Activated naive CD4-positive, alpha-beta T cell treated with anti-CD3 and anti-CD28 coated beads, Interleukin-2, amount 10 ng/mL, durations not matched to agents 7 days and 5 days (primary cell): ENCODE measurements around the gene KIAA0513.

Source experiments
- CTCF ChIA-PET: fragments of 350-600 bp; sonication (Branson Sonifier 250); formaldehyde crosslinking; loops from one replicate; lab custom pipeline; 2021; ENCODE audit warnings: antibody characterized with exemption; lab: Charles Lee
- DNase-seq: peaks from one replicate; pipeline ENCODE4 v3.0.0-alpha.2; 2020
- H3K27ac Mint-ChIP-seq: one replicate; pipeline ENCODE4 v1.8.0; 2021; ENCODE audit warnings: mild to moderate bottlenecking, moderate library complexity, mixed read lengths
- H3K27me3 Mint-ChIP-seq: one replicate; pipeline ENCODE4 v1.8.0; 2021; ENCODE audit warnings: mild to moderate bottlenecking, mixed read lengths
- H3K36me3 Mint-ChIP-seq: one replicate; pipeline ENCODE4 v1.8.0; 2021; ENCODE audit warnings: mixed read lengths
- H3K4me1 Mint-ChIP-seq: one replicate; pipeline ENCODE4 v1.8.0; 2021; ENCODE audit warnings: mixed read lengths
- H3K4me3 Mint-ChIP-seq: one replicate; pipeline ENCODE4 v1.8.0; 2021; ENCODE audit warnings: mild to moderate bottlenecking, moderate library complexity, mixed read lengths
- H3K9me3 Mint-ChIP-seq: one replicate; pipeline ENCODE4 v1.8.0; 2021; ENCODE audit warnings: mixed read lengths

The KIAA0513 gene

GRCh38 chr16:85010931-85011845 lies 16.4 kb upstream of the KIAA0513 start, which contains the start of gene ZDHHC7:
Gene ZDHHC7, minus strand, starts transcription at chr16:85011535. Its CDS starts 20,917 bp downstream, at chr16:84990618.
- Mint-ChIP-seq H3K4me3 (peak within 1 kb of the TSS; percentile 97), H3K9me3 (no peaks in the 10 kb centered on the region), H3K4me1 (peaks cover 38% of the 10 kb centered on the region), H3K27ac (peak within 1 kb of the TSS; percentile 97), H3K36me3 (peaks cover 14% of the 10 kb centered on the region), H3K27me3 (peaks cover 17% of the 10 kb centered on the region)
- peak; percentile 89 for DNase-seq
- CTCF ChIA-PET, result interaction anchor here (0.7 to 1.7 kb wide), 6 partner anchors 10 to 104 kb away, joined by 3 to 8 read pairs (median 4); no protein-coding TSS in a partner anchor

DNA sequence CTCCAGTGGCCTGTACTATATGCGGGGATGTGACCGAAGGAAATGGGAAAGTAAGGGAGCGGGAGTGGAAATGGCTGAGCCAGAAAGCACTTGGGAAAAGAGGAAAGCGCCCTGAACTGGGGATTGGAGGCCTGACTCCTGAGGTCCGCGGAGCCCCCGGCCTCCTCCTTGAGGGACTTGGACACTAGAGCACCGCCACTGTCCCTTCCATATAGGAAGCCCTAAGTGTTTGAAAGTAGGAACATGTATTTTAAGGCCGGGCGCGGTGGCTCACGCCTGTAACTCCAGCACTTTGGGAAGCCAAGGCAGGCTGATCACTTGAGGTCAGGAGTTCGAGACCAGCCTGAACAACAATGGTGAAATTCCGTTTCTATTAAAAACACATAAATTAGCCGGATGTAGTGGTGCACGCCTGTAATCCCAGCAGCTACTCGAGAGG lies 15.7 kb upstream of the KIAA0513 start:
- Mint-ChIP-seq H3K4me1 (peaks cover 40% of the 10 kb centered on the region), H3K36me3 (peaks cover 12% of the 10 kb centered on the region), H3K4me3 (peak overlapping the region; percentile 90), H3K27ac (peak overlapping the region; percentile 96), H3K9me3 (no peaks in the 10 kb centered on the region), H3K27me3 (peaks cover 21% of the 10 kb centered on the region)
- DNase-seq, result no peak
- CTCF ChIA-PET, result interaction anchor here (0.7 to 1.4 kb wide), 2 partner anchors 44 to 75 kb away, joined by 3 to 5 read pairs; no protein-coding TSS in a partner anchor

- Mint-ChIP-seq H3K36me3 (peaks cover 8% of the 10 kb centered on the region), H3K4me3 (no peak overlapping the region), H3K27me3 (peaks cover 32% of the 10 kb centered on the region), H3K4me1 (peaks cover 35% of the 10 kb centered on the region), H3K9me3 (no peaks in the 10 kb centered on the region), H3K27ac (no peak overlapping the region)
- CTCF ChIA-PET, result no interaction called here
- DNase-seq, result no peak
Measured at GRCh38 chr16:85014311-85014710, 13.3 kb upstream of the KIAA0513 start.

DNA sequence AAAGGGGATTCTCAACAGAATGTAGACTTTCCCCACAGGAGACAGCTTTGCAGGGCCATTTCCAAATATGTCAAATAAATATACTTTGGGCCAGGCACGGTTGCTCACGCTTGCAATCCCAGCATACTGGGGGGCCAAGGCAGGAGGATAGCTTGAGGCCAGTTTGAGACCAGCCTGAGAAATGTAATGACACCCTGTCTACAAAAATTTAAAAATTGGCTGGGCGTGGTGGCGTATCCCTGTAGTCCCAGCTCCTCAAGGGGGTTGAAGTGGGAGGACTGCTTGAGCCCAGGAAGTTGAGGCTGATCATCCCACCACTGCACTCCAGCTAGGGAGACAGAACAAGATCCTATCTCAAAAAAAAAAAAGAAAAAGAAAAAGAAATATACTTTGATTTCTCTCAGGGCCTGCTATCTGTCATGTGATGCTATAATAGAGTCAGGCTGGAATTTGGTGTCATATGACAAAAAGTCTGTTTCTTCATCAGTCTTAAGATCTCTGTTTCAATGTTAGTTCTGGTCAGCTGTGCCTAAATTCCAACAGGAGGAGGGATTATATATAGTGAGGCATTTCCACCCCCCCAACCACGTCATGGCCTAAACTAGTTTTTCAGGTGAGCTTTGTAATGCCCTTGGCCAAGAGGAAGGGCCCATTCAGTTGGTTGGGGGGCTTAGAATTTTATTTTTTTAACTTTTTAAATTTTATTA lies 12.0 kb upstream of the KIAA0513 start:
- H3K4me1 Mint-ChIP-seq, result peaks cover 23% of the 10 kb centered on the region
- CTCF ChIA-PET, result interaction anchor here (0.6 to 1.5 kb wide), 4 partner anchors 12 to 260 kb away, joined by 3 to 5 read pairs (median 4); partner anchors contain the start of gene KIAA0513
- H3K9me3 Mint-ChIP-seq, result no peaks in the 10 kb centered on the region
- no peak overlapping the region for H3K27ac Mint-ChIP-seq
- H3K4me3 Mint-ChIP-seq, result no peak overlapping the region
- peaks cover 7% of the 10 kb centered on the region for H3K36me3 Mint-ChIP-seq
- peaks cover 38% of the 10 kb centered on the region for H3K27me3 Mint-ChIP-seq
- no peak for DNase-seq

- CTCF ChIA-PET, result no interaction called here
- no peak overlapping the region for H3K27ac Mint-ChIP-seq
- peaks cover 15% of the 10 kb centered on the region for H3K4me1 Mint-ChIP-seq
- H3K4me3 Mint-ChIP-seq, result no peak overlapping the region
- H3K9me3 Mint-ChIP-seq, result no peaks in the 10 kb centered on the region
- DNase-seq, result no peak
- H3K36me3 Mint-ChIP-seq, result no peaks in the 10 kb centered on the region
- peaks cover 40% of the 10 kb centered on the region for H3K27me3 Mint-ChIP-seq
Measured at GRCh38 chr16:85017151-85017550, 10.4 kb upstream of the KIAA0513 start.

DNA sequence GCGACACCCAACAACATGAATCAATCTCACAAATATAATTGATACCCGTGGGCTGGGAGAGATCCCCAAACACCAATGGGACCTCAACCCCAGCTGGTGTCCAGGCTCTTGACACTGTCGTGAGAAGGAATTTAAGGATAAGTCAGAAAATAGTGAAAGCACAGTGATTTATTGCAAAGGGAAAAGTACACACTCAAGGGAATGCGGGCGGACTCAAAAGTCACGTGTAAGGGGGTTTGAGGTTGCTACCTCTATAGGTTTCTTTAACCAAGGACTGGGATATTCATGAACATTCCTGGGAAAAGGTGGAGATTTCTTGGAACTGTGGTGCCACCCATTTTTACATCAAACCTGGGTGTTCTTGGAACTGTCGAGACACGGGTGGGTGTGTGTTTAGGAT lies 10.0 kb upstream of the KIAA0513 start:
- CTCF ChIA-PET, result no interaction called here
- Mint-ChIP-seq H3K27ac (no peak overlapping the region), H3K9me3 (no peaks in the 10 kb centered on the region), H3K27me3 (peaks cover 40% of the 10 kb centered on the region), H3K36me3 (no peaks in the 10 kb centered on the region), H3K4me1 (peaks cover 13% of the 10 kb centered on the region), H3K4me3 (no peak overlapping the region)
- no peak for DNase-seq

DNA sequence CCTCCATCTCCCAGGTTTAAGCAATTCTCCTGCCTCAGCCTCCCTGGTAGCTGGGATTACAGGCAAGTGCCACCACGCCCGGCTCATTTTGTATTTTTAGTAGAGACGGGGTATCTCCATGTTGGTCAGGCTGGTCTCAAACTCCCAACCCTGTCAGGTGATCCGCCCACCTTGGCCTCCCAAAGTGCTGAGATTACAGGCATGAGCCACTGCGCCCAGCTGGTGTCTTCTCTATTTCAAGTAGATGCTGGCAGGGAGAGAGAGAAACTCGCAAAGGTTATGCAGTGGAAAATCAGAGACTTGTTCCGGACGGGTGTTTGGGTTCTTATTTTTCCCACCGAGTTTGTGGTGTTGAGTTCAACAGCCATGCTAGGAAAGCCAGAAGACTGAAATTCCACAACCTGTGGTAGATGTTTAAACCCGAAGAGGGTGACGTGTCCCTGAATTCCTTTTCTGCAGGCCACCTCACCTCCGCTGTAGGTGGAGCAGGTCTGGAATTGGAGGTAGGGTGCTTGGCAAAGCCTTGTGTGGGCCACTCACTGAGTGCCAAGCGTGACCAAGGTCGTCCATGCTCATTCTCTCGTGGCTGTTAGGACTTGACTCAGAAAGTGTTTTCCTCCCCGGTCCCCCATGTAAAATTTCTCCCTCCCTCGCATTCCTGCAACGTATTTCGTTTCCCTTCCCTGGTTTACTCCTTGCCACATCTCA lies 8.9 kb upstream of the KIAA0513 start:
- Mint-ChIP-seq H3K4me1 (peaks cover 13% of the 10 kb centered on the region), H3K4me3 (no peak overlapping the region), H3K9me3 (no peaks in the 10 kb centered on the region), H3K36me3 (no peaks in the 10 kb centered on the region), H3K27me3 (peaks cover 40% of the 10 kb centered on the region), H3K27ac (no peak overlapping the region)
- CTCF ChIA-PET, result no interaction called here
- DNase-seq, result no peak

- Mint-ChIP-seq H3K27me3 (peaks cover 41% of the 10 kb centered on the region), H3K4me1 (peaks cover 13% of the 10 kb centered on the region), H3K36me3 (no peaks in the 10 kb centered on the region), H3K9me3 (no peaks in the 10 kb centered on the region), H3K4me3 (no peak overlapping the region), H3K27ac (no peak overlapping the region)
- no peak for DNase-seq
- CTCF ChIA-PET, result no interaction called here
Measured at GRCh38 chr16:85019659-85020245, 7.8 kb upstream of the KIAA0513 start.

DNA sequence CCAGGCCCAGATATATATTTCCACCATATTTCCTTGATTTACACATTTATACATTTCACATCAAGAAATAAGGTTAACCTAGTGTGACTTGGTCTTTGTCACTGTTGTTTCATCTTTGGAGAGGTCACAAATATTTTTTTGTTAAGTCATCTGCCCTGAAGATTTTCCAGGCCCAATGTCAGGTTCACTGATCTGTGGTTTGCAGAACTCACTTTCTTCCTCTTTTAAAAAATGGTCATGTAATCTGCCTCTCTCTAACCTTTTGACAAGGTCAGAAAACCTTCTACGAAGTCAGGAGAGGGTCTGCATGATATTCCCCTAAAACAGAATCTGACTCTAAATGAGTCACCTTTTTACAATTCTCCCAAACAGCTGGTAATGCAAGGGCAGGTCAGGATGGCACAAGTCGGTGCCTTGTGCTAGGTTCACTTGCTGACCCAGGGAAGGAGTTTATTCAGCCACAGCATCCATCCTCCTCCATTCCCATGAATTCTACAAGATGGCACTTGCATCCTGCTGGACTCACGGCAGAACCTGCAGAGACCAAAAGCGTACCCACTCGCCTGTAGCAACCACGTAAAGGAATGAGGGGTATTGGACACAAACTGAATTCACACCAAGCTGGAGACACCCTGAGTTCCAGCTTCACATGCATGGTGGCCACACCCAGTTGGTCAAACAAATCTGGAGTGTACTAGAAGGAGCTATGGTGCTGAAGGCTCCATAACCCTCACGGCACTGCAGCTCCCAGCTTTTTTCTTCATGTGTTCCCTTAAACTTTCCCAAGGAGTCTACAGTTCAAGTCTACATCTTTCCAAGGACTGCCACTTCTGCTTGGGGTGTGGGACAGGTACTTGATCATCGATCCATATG lies 1.6 kb upstream of the KIAA0513 start:
- H3K27ac Mint-ChIP-seq, result no peak overlapping the region
- CTCF ChIA-PET, result interaction anchor here (0.7 to 2.9 kb wide), 2 partner anchors 61 to 71 kb away, joined by 3 to 23 read pairs; no protein-coding TSS in a partner anchor
- H3K4me3 Mint-ChIP-seq, result peak overlapping the region; percentile 87
- H3K36me3 Mint-ChIP-seq, result no peaks in the 10 kb centered on the region
- peaks cover 11% of the 10 kb centered on the region for H3K27me3 Mint-ChIP-seq
- H3K4me1 Mint-ChIP-seq, result peaks cover 40% of the 10 kb centered on the region
- H3K9me3 Mint-ChIP-seq, result no peaks in the 10 kb centered on the region
- DNase-seq, result no peak

- Mint-ChIP-seq H3K27ac (no peak overlapping the region), H3K27me3 (peaks cover 6% of the 10 kb centered on the region), H3K36me3 (no peaks in the 10 kb centered on the region), H3K4me1 (peaks cover 42% of the 10 kb centered on the region), H3K4me3 (peak overlapping the region; percentile 87), H3K9me3 (no peaks in the 10 kb centered on the region)
- CTCF ChIA-PET, result interaction anchor here (0.7 to 2.9 kb wide), 4 partner anchors 29 to 72 kb away, joined by 3 to 23 read pairs (median 4); no protein-coding TSS in a partner anchor
- no peak for DNase-seq
Measured at GRCh38 chr16:85026703-85027102, 892 bp upstream of the KIAA0513 start.

GRCh38 chr16:85027958-85028684 lies 526 bp downstream of the KIAA0513 start:
- Mint-ChIP-seq H3K27ac (peak overlapping the region; percentile 94), H3K9me3 (no peaks in the 10 kb centered on the region), H3K27me3 (peaks cover 3% of the 10 kb centered on the region), H3K36me3 (no peaks in the 10 kb centered on the region), H3K4me3 (peak overlapping the region; percentile 87), H3K4me1 (peaks cover 42% of the 10 kb centered on the region)
- CTCF ChIA-PET, result interaction anchor here (0.6 to 2.9 kb wide), 5 partner anchors 12 to 58 kb away, joined by 3 to 23 read pairs (median 4); no protein-coding TSS in a partner anchor
- no peak for DNase-seq
